Mucosa of gallbladder (tissue), 1 donor: ENCODE measurements around the gene GNAI3. TPM values are rescaled to one million over a fixed set of nuclear protein-coding genes. Genes with fewer than 3 reads are reported as not detected.
"Not testable (repeated sequence)": the region's sequence is repeated elsewhere in the genome, so short reads cannot be mapped to it uniquely, and the experiment has no call there.

Experiments
- DNase-seq: peaks from one replicate; pipeline ENCODE4 v3.0.0-alpha.2; 2020; ENCODE audit warnings: low spot score
- total RNA-seq: library from RNA; stranded (reverse); gene quantifications from one replicate; pipeline ENCODE4 v1.2.1, GENCODE V29; 2021
- donor health status: DM: no; HTN: no; CAD: no.

GNAI3 gene
- total RNA-seq, 1 donor from 2014 or later, result 6.7 TPM

DNA sequence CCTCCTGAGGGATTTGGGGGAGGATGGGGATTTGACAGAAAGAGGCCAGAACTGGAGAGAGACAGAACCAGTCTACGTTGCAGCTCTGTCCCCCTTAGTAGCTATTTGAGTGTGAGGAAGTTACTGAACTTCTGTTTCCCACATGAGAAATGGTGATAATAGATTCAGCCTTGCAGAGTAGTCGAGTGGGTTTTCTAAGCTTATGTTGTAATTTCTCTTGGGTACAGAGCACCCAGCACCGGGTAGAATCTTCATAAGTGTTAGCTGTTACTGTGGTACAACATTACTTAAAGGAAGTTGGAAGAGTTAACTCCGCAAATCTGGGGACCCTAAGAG, 112.2 kb downstream of the GNAI3 start:
- not testable (repeated sequence) for DNase-seq

DNA sequence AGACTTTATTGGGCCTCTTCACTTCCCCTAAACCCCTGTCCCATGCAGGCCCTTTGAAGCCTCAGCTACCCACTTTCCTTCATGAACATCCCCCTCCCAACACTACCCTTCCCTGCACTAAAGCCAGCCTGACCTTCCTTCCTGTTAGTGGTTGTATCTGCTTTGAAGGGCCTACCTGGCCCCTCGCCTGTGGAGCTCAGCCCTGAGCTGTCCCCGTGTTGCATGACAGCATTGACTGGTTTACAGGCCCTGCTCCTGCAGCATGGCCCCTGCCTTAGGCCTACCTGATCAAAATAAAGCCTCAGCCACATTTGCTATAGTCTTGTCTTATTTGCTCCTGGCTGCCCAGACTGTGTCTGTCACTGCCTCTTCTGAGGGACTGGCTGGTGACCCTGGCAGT, 113.0 kb downstream of the GNAI3 start:
- no peak for DNase-seq

DNA sequence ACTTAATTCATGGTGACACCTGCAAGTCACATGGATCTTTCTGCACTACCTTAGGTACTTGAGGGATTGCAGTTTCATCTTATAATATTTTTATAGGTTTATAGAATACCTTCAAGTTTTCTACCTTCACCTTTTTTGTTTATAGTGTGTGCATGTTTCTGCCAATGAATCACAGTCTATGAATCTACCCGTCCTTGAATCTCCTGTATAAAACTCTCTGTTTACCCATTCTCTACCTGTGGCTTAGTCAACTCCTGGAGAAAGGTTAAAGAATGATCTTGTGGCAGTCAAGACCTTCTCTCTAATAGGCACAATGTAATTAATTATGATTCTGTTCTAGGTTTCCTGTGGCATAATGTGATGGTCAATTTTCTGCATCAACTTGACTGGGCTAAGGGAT, 116.3 kb downstream of the GNAI3 start:
- DNase-seq, result no peak

DNA sequence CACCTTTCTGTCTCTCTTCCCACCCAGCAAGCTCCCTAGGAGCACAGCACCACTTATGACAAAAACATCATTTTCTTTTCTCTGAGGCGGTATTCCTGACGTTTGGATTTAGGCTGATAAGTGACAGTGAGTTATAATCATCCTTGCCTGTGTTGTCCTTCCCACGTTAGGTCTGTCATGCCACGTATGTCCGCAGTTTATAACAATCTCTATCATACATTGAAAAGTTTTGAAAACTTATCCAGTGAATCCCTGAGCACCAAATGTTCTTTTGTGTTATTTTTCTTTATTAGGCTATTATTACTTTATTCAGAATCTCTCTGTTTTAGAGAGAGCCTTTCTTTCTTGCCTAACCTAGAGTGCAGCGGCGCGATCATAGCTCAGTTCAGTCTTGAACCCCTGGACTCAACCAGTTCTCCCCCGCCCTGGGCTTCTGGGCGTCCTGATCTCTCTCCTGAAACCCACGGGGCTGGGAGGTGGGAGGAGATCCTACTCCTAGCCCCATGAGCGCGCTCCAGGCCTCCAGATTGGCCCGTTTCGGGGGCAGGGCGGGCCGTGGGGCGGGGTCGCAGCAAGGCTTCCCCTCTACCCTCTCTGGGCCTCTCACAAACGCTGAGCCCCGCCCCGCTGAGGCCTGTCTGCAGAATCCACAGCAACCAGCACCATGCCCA, 119.2 kb downstream of the GNAI3 start, which contains the start of gene GSTM2:
GSTM2 (plus strand) TSS at position 606 of the 671 bp plus-strand sequence; CDS start at position 665, 59 bp downstream.
- peak; percentile 87 for DNase-seq

Other genes starting within 250 kb of the GNAI3 start
- 0.20 TPM for gene MYBPHL, start 241.6 kb upstream of the GNAI3 start, total RNA-seq
- gene SORT1, start 150.7 kb upstream of the GNAI3 start, total RNA-seq, result 96.7 TPM
- 58.5 TPM for gene PSMA5, start 122.2 kb upstream of the GNAI3 start, total RNA-seq
- gene SYPL2, start 82.1 kb upstream of the GNAI3 start, total RNA-seq, result 3.1 TPM
- 5.4 TPM for gene ATXN7L2, start 64.7 kb upstream of the GNAI3 start, total RNA-seq
- gene CYB561D1, start 54.5 kb upstream of the GNAI3 start, total RNA-seq, result 18.5 TPM
- 15.6 TPM for gene AMIGO1, start 38.9 kb upstream of the GNAI3 start, total RNA-seq
- gene GPR61, start 8.7 kb upstream of the GNAI3 start, total RNA-seq, result 0.29 TPM
- not detected for gene GNAT2, start 71.0 kb downstream of the GNAI3 start, total RNA-seq
- gene AMPD2, start 71.2 kb downstream of the GNAI3 start, total RNA-seq, result 171 TPM
- gene GSTM4, start 107.5 kb downstream of the GNAI3 start, total RNA-seq, result 44.1 TPM
- gene GSTM2, start 119.4 kb downstream of the GNAI3 start, total RNA-seq, result 69.9 TPM
- gene GSTM1, start 139.2 kb downstream of the GNAI3 start, total RNA-seq, result 0.40 TPM
- gene GSTM5, start 163.6 kb downstream of the GNAI3 start, total RNA-seq, result 32.8 TPM
- gene GSTM3, start 192.4 kb downstream of the GNAI3 start, total RNA-seq, result 40.6 TPM
- 459 TPM for gene EPS8L3, start 215.3 kb downstream of the GNAI3 start, total RNA-seq